HG03095 (cell line): ENCODE measurements around the gene STAT1.

Experiments used
- ATAC-seq: cut with Tn5 transposase; IDR thresholded peaks from one replicate; pipeline ENCODE4 v1.9.1; 2021; ENCODE audit warnings: moderate library complexity; ENCODE audit not compliant: unreplicated experiment

STAT1 gene

GRCh38 chr2:190927301-190927700 is 86.7 kb downstream of the STAT1 start:
- no peak for ATAC-seq

- no peak for ATAC-seq
These were observed 91.6 kb downstream of the STAT1 start for GRCh38 chr2:190922376-190922775.

GRCh38 chr2:190920085-190920484 is 93.9 kb downstream of the STAT1 start:
- ATAC-seq: no peak
